Fibroblast of peridontal ligament (primary cell): Measurements from ENCODE around the gene PTHLH.
A peak's percentile ranks its signal among the peaks of the same experiment; 100 is the strongest.

Experiments
- DNase-seq: peaks from one replicate; pipeline ENCODE4 v3.0.0-alpha.2; 2010; ENCODE audit errors: extremely low read depth

PTHLH gene

GRCh38 chr12:27937768-27938167 lies 34.8 kb downstream of the PTHLH start:
- DNase-seq: no peak

- peak; percentile 25 for DNase-seq
Observed at GRCh38 chr12:27936196-27936595, 36.3 kb downstream of the PTHLH start.

DNA sequence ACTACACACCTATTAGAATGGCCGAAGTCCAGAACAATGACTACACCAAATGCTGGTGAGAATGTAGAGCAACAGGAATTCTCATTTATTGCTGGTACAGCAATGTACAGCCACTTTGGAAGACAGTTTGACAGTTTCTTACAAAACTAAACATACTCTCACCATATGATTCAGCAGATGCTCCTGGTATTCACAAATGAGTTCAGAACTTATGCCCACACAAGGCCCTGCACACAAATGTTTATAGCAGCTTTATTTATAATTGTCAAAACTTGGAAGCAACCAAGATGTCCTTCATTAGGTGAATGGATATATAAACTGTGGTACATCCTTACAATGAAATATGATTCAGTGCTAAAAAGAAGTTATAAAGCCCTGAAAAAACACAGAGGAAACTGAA lies 38.3 kb downstream of the PTHLH start:
- DNase-seq: no peak

GRCh38 chr12:27931390-27931789 lies 41.1 kb downstream of the PTHLH start:
- no peak for DNase-seq

GRCh38 chr12:27927347-27927746 lies 45.2 kb downstream of the PTHLH start:
- no peak for DNase-seq

DNA sequence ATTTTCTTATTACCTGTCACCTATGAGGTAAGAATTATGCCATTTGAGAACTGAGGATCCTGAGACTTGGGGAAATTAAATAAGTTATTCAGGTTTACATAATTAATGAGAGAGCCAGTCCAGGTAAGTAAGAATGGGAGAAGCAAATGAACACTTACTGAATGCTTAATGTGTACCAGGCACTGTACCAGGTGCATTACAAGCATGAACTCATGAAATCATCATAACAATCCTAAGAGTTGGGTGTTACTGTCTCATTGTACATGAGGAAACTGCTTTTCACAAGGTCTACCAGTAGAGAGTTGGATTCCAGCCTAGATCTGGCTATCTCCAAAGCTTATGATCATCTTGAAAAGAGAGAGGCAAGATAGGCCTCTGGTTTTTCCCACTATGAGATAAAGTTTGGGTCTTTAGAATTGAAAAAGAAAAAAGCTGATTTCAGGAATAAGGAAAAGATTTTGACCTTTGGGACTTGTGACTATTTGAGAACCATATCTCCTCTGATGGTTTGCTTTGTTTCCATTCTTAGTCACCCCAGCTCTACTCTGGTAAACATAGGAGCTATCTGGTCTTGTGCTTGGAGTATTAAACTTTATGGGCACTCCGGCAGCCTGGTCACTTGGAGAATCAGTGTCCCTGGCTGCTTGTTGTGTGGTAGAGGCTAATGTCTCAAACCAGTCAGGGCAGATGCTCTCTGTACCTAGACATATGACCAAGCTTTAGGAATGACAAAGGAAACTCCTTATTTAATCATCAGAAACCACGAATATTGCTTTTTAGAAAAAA lies 48.0 kb downstream of the PTHLH start:
- peak; percentile 27 for DNase-seq

GRCh38 chr12:27922531-27923139 lies 49.9 kb downstream of the PTHLH start:
- DNase-seq: peak; percentile 81

- no peak for DNase-seq
Observed at GRCh38 chr12:27919671-27920235, 52.8 kb downstream of the PTHLH start.

GRCh38 chr12:27915536-27915935 lies 57.0 kb downstream of the PTHLH start:
- no peak for DNase-seq

DNA sequence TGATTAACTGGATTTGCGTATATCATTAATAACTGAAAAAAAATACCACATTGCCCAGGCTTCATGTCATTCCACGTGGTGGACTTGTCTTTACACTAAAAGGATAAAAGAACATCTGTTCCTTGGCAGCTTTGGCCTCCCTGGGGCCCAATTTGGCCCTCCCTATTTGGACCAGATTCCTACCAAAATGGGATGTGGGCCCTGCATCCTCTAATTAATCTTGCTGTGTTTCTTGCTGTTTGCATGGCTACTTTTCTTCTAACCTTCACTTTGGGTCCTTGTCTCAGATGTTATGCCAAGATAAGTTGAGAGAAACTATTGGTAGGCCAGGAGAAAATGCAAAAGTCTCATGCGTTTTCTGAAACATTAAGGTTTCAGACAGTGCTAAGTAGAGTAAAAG lies 57.5 kb downstream of the PTHLH start:
- DNase-seq: no peak

- DNase-seq: no peak
Observed at GRCh38 chr12:27913999-27914614, 58.4 kb downstream of the PTHLH start.

DNA sequence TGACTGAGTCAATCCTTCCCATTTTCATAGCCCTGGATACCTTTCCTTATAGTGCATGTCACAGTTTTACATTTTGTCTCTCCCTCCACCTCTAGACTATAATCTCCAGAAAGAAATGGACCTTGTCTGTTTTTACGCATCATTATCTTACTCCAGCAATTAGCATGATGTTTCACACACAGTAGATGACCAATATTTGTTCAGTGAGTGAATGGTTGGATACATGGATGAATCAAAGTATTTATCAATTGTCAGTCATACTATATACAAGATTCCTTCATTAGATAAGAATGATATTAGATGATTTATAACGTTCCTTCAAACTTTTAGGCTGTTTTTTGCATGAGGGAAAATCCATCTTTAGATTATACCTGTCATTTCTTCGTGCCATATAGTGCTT lies 61.1 kb downstream of the PTHLH start:
- DNase-seq: no peak
